Activated T-helper 2 cell treated with anti-CD3 and anti-CD28 coated beads, Interferon-gamma antibody, Interleukin-2, Interleukin-4, amounts not matched to agents 10 μg/mL and 5 μg/mL and 100 μg/mL, durations not matched to agents 14 hours and 24 hours and 36 hours (primary cell): Measurements from ENCODE around the gene RAET1G. TPM values are rescaled to one million over a fixed set of nuclear protein-coding genes. Genes with fewer than 3 reads are reported as not detected.
"Not testable (repeated sequence)": the region's sequence is repeated elsewhere in the genome, so short reads cannot be mapped to it uniquely, and the experiment has no call there.

Source experiments
- DNase-seq: peaks from one replicate; pipeline ENCODE4 v3.0.0; 2021; ENCODE audit warnings: low spot score
- H3K27ac Mint-ChIP-seq: one replicate; pipeline ENCODE4 v1.8.0; 2021; ENCODE audit warnings: mixed read lengths
- H3K27me3 Mint-ChIP-seq: one replicate; pipeline ENCODE4 v1.8.0; 2021; ENCODE audit warnings: low read depth, mixed read lengths
- H3K36me3 Mint-ChIP-seq: one replicate; pipeline ENCODE4 v1.8.0; 2021; ENCODE audit warnings: low read depth, mixed read lengths
- H3K4me1 Mint-ChIP-seq: one replicate; pipeline ENCODE4 v1.8.0; 2021; ENCODE audit warnings: low read depth, mixed read lengths
- H3K4me3 Mint-ChIP-seq: one replicate; pipeline ENCODE4 v1.8.0; 2021; ENCODE audit warnings: low read depth, mild to moderate bottlenecking, moderate library complexity, mixed read lengths
- H3K9me3 Mint-ChIP-seq: one replicate; pipeline ENCODE4 v1.8.0; 2021; ENCODE audit warnings: mixed read lengths
- intact Hi-C: fragments of 100-400 bp; cut with micrococcal nuclease; formaldehyde crosslinking; loops from one replicate; pipeline ENCODE4 v1.15.1; 2023
- total RNA-seq: library from RNA; stranded (reverse); gene quantifications from 2 replicates; pipeline ENCODE4 v1.2.3, GENCODE V29; 2022

The RAET1G gene
- total RNA-seq, 1 donor from 2014 or later, result not detected

DNA sequence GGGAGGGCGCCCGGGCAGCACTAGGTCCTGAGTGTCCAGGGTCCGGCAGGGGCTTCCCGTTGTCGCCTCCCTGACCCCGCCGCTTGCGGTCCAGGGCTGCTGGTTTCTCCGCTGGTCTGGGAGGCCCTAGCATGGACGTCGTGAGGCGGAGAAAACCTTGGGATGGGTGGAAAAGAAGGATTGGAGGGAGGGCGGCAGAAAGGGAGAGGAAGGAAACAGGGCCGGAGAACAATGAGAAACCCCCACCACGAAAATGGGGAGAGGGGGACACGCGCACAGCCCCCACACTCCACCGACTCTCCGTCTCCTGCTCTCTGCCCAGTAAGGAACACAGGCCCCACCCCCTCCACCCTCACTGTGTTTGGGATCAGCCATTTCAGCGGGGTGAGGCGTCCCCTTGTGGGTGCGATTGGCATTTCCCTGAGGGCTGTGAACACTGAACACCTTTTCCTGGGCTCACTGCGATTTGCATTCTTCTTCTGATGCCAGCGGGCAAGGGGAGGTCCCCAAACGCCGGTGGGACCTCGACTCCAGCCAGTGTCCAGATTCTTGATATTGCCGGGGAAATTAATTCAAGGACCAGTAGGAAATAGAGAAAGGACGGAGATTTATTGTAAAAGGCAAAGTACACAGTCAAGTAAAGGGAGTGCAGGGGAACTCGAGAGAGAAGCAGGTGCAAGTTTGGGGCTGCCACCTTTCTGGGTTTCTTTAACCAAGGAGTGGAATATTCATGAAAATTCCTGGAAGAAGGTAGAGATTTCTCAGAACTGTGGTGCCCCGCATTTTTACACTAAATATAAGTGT, 3.3 kb upstream of the RAET1G start:
- Mint-ChIP-seq H3K36me3 (no peaks in the 10 kb centered on the region), H3K27ac (no peak overlapping the region), H3K9me3 (no peaks in the 10 kb centered on the region), H3K27me3 (peaks cover 83% of the 10 kb centered on the region), H3K4me3 (peak overlapping the region; percentile 55), H3K4me1 (peaks cover 18% of the 10 kb centered on the region)
- intact Hi-C loops, result loop anchor here (1.0 to 10.0 kb wide), 3 partner anchors 92 to 361 kb away; partner anchors contain the start of gene GINM1
- peak; percentile 65 for DNase-seq

DNA sequence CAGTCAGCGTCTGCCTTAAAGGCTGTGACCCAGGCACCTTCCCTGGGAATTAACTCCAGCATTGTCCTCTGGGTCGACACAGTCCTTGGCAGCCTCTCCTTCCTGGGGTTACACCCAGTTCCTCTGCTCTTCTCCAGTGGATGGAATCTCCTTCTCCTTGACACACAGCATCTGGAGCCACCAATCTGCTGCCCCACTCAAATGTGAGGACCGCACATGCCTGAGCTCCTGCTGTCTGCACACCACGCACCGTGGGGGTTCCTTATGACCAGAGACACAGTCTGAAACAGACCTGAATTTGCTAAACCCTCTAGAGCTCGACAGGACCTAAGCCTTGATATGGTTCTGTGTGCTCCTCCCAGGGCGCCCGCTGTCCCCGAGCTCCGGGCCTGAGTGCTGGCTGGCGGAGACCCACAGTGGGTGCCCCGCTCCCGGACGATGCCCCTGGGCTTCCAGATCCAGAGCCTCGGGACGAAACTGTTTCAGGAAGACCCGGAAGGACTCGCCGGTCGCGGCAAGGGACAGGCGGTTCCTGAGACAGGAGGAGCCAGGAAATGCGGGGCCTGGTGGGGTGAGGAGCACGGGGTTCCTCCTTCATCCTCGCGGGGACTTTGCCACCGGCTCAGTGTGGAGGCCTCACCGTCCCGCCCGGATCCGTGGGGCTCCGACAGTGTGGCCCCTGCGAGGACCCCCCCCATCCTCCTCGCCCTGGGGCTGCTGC, 2.5 kb upstream of the RAET1G start:
- DNase-seq, result no peak
- intact Hi-C loops, result loop anchor here (10.0 kb wide), 2 partner anchors 201 to 361 kb away; partner anchors contain the start of gene GINM1
- Mint-ChIP-seq H3K4me3 (peak overlapping the region; percentile 37), H3K9me3 (no peaks in the 10 kb centered on the region), H3K36me3 (no peaks in the 10 kb centered on the region), H3K4me1 (peaks cover 18% of the 10 kb centered on the region), H3K27ac (no peak overlapping the region), H3K27me3 (peaks cover 83% of the 10 kb centered on the region)

DNA sequence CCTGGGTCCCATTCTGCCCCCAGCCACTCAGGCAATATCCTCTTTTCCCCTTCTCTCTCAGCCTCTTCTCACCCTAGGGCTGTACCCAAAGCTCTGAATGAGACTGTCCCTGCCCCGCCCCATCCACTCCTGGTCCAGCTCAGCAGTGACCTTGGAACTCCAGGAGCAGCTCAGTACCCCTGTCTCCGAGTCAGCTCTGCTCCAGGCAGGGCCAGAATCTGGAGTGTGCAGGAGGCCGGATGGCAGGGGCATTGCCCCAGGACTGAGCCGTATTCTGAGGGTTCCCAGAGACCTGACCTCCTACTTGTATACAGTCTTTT, 2.0 kb upstream of the RAET1G start:
- no peak overlapping the region for H3K4me3 Mint-ChIP-seq
- no peak for DNase-seq
- H3K27ac Mint-ChIP-seq, result no peak overlapping the region

DNA sequence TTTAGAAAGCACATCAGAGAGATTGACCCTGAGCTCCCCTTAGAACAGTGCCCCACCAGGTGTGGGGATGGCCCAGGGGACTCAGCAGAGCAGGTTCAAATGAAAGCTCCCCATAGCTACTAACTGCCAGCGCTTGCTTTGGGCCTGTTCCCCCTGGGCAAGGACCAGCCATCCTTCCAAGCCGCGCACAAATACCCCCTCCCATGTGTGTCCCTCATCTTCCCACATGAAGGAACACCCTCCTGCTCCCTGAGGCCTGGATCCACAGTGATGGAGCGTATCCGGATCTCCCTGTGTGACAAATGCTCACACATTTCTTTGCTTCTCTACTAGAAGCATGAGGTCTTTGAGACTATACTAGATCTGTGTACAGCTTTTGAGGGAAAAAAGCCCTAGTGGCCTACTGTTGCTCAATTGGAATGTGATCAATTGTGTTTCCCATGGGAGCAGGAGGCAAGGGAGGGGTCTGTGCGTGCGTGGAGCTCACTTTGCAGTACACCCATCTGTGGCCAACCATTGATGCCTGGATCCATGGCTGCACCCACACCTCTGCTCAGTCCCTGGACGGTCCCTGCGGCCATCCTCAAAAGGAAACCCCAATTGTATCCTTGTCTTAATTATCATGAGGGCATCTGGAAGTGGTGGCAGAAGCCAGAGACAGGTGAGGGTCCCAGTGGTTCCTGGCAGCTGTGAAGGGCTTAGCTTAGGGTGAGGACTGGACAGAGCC, 1.4 kb upstream of the RAET1G start:
- H3K9me3 Mint-ChIP-seq, result no peaks in the 10 kb centered on the region
- DNase-seq, result no peak
- H3K27me3 Mint-ChIP-seq, result peaks cover 79% of the 10 kb centered on the region
- peaks cover 18% of the 10 kb centered on the region for H3K4me1 Mint-ChIP-seq
- peak overlapping the region; percentile 10 for H3K4me3 Mint-ChIP-seq
- no peaks in the 10 kb centered on the region for H3K36me3 Mint-ChIP-seq
- H3K27ac Mint-ChIP-seq, result no peak overlapping the region
- intact Hi-C loops, result loop anchor here (10.0 kb wide), 2 partner anchors 200 to 360 kb away; partner anchors contain the start of gene GINM1

More for the DNA sequence above, 2.0 kb upstream of the RAET1G start:
- Mint-ChIP-seq H3K9me3 (no peaks in the 10 kb centered on the region), H3K36me3 (no peaks in the 10 kb centered on the region), H3K27me3 (peaks cover 83% of the 10 kb centered on the region), H3K4me1 (peaks cover 18% of the 10 kb centered on the region)
- intact Hi-C loops, result loop anchor here (10.0 kb wide), 2 partner anchors 200 to 360 kb away; partner anchors contain the start of gene GINM1

DNA sequence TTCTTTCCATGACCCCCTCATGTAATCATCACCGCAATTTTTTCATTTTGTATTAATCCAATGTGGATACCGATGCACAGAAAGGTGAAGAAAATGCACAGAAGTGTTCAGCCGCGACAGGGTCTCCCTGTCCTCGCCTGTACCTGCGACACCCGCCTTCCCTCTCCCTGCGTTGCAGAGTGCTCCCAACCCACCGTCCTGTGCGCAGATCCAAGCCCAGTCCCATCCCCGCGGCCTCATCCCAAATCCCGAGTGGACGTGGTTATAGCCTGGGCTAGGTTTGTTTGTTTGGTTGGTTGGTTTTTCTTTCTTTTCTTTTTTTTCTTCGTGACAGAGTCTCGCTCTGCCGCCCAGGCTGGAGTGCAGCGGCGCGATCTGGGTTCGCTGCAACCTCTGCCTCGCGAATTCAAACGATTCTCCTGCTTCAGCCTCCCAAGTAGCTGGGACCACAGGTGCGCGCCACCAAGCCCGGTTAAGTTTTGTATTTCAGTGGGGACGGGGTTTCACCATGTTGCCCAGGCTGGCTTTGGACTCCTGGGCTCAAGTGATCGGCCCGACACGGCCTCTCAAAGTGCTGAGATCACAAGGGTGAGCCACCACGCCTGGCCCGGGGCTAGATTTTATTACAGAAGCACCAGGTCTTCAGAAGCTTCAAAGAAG, 536 bp upstream of the RAET1G start:
- Mint-ChIP-seq H3K27ac (no peak overlapping the region), H3K27me3 (peaks cover 78% of the 10 kb centered on the region), H3K4me3 (peak overlapping the region; percentile 71), H3K36me3 (no peaks in the 10 kb centered on the region), H3K4me1 (peaks cover 18% of the 10 kb centered on the region), H3K9me3 (no peaks in the 10 kb centered on the region)
- intact Hi-C loops, result loop anchor here (1.0 to 10.0 kb wide), 3 partner anchors 58 to 359 kb away; partner anchors contain the start of gene GINM1
- DNase-seq, result no peak

DNA sequence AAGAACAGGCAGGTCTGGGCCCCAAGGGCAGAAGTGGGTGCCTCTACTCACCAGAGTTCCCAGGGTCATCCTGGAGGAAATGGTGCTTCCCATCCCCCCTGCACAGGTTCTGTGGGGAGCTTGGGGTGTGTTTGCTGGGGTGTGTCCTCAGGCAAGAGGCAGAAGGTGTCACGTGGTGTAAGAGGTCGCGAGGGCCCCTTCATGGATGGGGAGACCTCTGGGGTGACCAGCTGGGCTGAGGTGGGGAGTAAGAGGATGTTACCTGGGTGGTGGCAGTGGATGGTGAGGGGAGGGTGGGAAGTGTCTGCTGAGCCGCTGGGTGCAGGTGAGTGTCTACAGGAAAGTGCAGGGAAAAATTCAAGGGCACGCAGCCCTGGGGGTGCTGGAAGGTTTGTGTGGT, 830 bp downstream of the RAET1G start:
- Mint-ChIP-seq H3K27me3 (peaks cover 67% of the 10 kb centered on the region), H3K4me1 (peaks cover 18% of the 10 kb centered on the region), H3K4me3 (peak overlapping the region; percentile 6)
- intact Hi-C loops, result loop anchor here (10.0 kb wide), 2 partner anchors 197 to 357 kb away; partner anchors contain the start of gene GINM1
- not testable (repeated sequence) for H3K27ac Mint-ChIP-seq, H3K9me3 Mint-ChIP-seq, H3K36me3 Mint-ChIP-seq, DNase-seq

DNA sequence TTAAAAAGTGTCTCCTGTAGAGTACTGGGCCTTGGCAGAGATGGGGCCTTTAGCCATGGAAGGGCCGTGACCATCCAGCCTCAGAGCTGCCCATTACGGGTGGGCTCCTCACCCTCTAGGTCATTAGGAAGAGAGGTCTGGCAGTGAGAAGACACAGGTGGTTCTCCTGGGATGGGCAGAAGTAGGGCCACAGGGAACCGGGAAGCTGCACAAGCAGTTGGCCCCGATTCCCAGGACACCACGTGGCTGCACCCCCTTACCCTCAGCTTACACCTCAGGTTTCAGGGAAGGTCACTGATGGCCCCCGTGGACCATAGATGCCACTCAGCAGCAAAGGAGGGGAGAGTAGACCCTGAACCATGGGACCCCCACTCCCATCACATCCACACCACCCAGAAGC, 1.6 kb downstream of the RAET1G start:
- DNase-seq, result no peak
- intact Hi-C loops, result loop anchor here (10.0 kb wide), 2 partner anchors 197 to 357 kb away; partner anchors contain the start of gene GINM1
- H3K4me3 Mint-ChIP-seq, result no peak overlapping the region

DNA sequence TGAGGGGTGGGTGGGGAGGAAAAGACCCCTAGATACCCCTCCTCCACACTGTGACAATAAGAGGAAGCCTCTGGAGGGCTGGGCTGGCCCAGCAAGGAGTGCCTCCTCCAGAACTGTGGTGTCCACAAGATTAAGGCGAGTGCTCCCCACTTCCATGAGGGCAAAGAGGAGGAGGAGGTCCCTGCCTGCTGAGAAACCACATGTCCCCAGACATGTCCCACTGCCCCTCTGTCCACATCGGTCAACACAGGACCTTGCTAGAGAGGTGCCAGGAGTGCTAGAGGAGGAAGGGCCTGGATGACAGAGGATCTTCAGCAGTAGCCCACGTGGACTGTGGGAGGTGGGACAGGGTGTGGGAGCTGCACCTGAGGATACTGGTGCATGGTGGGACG, 3.1 kb downstream of the RAET1G start:
- no peaks in the 10 kb centered on the region for H3K9me3 Mint-ChIP-seq
- no peak for DNase-seq
- H3K36me3 Mint-ChIP-seq, result no peaks in the 10 kb centered on the region
- no peak overlapping the region for H3K27ac Mint-ChIP-seq
- H3K27me3 Mint-ChIP-seq, result peaks cover 55% of the 10 kb centered on the region
- no peak overlapping the region for H3K4me3 Mint-ChIP-seq
- intact Hi-C loops, result loop anchor here (10.0 kb wide), 2 partner anchors 195 to 355 kb away; partner anchors contain the start of gene GINM1
- peaks cover 12% of the 10 kb centered on the region for H3K4me1 Mint-ChIP-seq

More for the DNA sequence above, 1.6 kb downstream of the RAET1G start:
- no peak overlapping the region for H3K27ac Mint-ChIP-seq
- H3K36me3 Mint-ChIP-seq, result no peaks in the 10 kb centered on the region
- H3K9me3 Mint-ChIP-seq, result no peaks in the 10 kb centered on the region
- peaks cover 66% of the 10 kb centered on the region for H3K27me3 Mint-ChIP-seq
- H3K4me1 Mint-ChIP-seq, result peaks cover 17% of the 10 kb centered on the region

DNA sequence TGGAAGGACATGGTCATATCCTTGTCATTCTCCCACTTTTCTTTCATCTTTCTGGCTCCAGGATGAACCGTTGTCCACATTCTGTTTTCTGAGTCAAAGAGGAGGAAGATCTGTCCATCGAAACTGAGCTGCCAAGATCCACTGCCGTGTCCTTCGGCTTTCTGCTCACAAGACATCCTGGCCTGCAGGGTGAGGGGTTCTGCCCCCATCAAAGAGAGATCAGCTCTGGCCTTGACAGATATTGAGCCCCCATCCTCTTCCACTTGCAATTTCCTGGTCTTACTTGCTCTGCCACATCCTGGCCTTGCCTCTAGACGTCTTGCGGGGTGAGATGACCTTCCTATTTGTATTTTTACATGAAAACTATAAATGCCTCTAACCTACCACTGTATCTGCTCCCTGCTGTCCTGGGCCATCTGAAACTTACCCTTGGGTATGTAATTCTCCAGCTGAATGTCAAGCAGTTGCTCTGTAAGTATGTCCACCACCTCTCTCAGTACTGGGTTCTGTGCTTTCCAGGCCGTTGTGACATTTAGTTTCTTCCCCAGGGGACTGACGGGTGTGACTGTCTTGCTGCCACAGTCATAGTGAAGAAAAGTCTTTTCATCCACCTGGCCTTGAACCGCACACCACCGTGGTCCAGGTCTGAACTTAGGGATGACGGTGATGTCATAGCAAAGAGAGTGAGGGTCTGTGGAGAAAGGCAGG, 3.6 kb downstream of the RAET1G start:
- H3K27me3 Mint-ChIP-seq, result peaks cover 52% of the 10 kb centered on the region

DNA sequence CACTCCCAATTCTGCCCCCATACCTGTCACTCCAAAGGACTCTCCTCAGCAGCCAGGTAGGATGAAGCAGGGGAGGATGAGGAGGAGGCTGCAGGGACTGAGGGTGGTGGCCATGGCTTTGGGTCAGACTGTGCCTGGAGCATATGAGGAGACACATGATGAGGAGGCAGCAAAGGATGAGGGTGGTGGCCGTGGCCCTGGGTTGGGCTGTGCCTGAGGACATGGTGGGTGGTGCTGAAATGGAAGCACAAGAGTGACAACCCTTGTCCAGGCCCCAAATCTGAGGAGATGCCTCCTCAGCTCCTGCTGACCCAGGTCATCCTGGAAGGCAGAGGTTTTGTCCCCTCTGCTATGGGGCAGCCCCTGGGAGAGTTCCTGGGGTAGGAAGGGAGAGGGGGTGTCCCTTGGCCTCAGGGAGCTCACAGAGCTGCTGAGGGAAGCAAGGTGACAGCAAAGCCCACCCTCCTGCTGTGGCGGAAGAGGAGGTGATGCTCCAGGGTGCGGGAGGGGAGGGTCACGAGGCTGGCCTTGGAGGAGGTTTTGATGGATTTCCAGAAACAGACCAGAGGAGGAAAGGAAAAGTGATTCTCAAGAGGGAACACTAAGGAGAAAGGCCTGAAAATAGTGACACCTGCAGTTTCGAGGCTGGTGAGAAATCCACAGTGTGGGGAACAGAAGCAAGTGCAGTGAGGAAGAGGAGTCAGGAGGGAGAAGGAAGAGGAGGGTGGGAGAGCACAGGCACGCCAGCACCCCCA, 4.6 kb downstream of the RAET1G start:
- DNase-seq, result no peak
- Mint-ChIP-seq H3K9me3 (no peaks in the 10 kb centered on the region), H3K36me3 (no peaks in the 10 kb centered on the region), H3K27me3 (peaks cover 51% of the 10 kb centered on the region), H3K4me1 (peaks cover 9% of the 10 kb centered on the region), H3K4me3 (no peak overlapping the region), H3K27ac (no peak overlapping the region)
- intact Hi-C loops, result no loop called here

More for the DNA sequence above, 3.6 kb downstream of the RAET1G start:
- H3K4me3 Mint-ChIP-seq, DNase-seq, H3K9me3 Mint-ChIP-seq, intact Hi-C loops, H3K36me3 Mint-ChIP-seq, H3K27ac Mint-ChIP-seq: not testable (repeated sequence)
- peaks cover 12% of the 10 kb centered on the region for H3K4me1 Mint-ChIP-seq

DNA sequence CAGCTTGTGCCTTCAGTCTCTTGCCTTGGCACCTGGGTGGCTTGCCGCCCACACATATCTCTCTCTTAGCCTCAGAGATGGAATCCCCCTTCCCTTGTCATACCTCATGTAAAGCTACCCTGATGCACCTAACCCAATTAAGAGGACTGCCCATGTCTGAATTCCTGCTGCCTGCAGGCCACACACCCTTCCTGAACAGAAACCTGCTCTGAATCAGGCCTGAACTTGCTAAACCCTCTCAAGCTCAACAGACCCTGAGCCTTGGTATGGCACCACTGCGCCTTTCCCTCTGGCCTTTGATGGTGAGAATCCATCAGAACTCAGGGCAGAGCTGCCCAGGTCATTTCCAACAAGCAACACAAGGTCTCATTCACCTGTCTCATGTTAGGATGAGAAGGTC, 5.2 kb downstream of the RAET1G start:
- DNase-seq, result no peak
- no peaks in the 10 kb centered on the region for H3K9me3 Mint-ChIP-seq
- H3K27ac Mint-ChIP-seq, result no peak overlapping the region
- H3K4me3 Mint-ChIP-seq, result no peak overlapping the region
- intact Hi-C loops, result no loop called here
- no peaks in the 10 kb centered on the region for H3K36me3 Mint-ChIP-seq
- peaks cover 2% of the 10 kb centered on the region for H3K4me1 Mint-ChIP-seq
- H3K27me3 Mint-ChIP-seq, result peaks cover 51% of the 10 kb centered on the region
